Endothelial cell (in vitro differentiated cells): ENCODE measurements around the gene FAM3B. TPM values are rescaled to one million over a fixed set of nuclear protein-coding genes. Genes with fewer than 3 reads are reported as not detected.

ENCODE experiments used
- DNase-seq: peaks from one replicate; pipeline ENCODE4 v3.0.0; 2021; ENCODE audit warnings: low spot score
- H3K27ac Mint-ChIP-seq: one replicate; pipeline ENCODE4 v1.8.0; 2021; ENCODE audit warnings: mixed read lengths, inconsistent platforms; ENCODE audit not compliant: unreplicated experiment
- H3K27me3 Mint-ChIP-seq: one replicate; pipeline ENCODE4 v1.8.0; 2021; ENCODE audit warnings: mild to moderate bottlenecking, moderate library complexity, mixed read lengths, inconsistent platforms; ENCODE audit not compliant: unreplicated experiment
- H3K36me3 Mint-ChIP-seq: one replicate; pipeline ENCODE4 v1.8.0; 2021; ENCODE audit warnings: mild to moderate bottlenecking, low read depth, mixed read lengths, inconsistent platforms; ENCODE audit not compliant: unreplicated experiment
- H3K4me1 Mint-ChIP-seq: one replicate; pipeline ENCODE4 v1.8.0; 2021; ENCODE audit warnings: mild to moderate bottlenecking, mixed read lengths, inconsistent platforms; ENCODE audit not compliant: unreplicated experiment
- H3K4me3 Mint-ChIP-seq: one replicate; pipeline ENCODE4 v1.8.0; 2021; ENCODE audit warnings: mild to moderate bottlenecking, mixed read lengths, inconsistent platforms; ENCODE audit not compliant: unreplicated experiment
- H3K9me3 Mint-ChIP-seq: one replicate; pipeline ENCODE4 v1.8.0; 2021; ENCODE audit warnings: mixed read lengths, inconsistent platforms; ENCODE audit not compliant: unreplicated experiment
- total RNA-seq: library from RNA; stranded (reverse); fragmentation: NEBNext Ultra II Directional; extraction: Animal tissue kit (Norgen Biotek cat#: 25700); gene quantifications from one replicate; pipeline ENCODE4 v1.2.1, GENCODE V29; 2021; ENCODE audit not compliant: unreplicated experiment
- TF ChIP-seq, protein P1 (sequence below): fragments of 200-600 bp; sonication (generic); IDR thresholded peaks from one replicate; pipeline ENCODE4 v1.5.0; 2021; ENCODE audit warnings: antibody characterized with exemption; ENCODE audit not compliant: unreplicated experiment

FAM3B gene
- total RNA-seq, 1 donor from 2014 or later, result 0.33 TPM

DNA sequence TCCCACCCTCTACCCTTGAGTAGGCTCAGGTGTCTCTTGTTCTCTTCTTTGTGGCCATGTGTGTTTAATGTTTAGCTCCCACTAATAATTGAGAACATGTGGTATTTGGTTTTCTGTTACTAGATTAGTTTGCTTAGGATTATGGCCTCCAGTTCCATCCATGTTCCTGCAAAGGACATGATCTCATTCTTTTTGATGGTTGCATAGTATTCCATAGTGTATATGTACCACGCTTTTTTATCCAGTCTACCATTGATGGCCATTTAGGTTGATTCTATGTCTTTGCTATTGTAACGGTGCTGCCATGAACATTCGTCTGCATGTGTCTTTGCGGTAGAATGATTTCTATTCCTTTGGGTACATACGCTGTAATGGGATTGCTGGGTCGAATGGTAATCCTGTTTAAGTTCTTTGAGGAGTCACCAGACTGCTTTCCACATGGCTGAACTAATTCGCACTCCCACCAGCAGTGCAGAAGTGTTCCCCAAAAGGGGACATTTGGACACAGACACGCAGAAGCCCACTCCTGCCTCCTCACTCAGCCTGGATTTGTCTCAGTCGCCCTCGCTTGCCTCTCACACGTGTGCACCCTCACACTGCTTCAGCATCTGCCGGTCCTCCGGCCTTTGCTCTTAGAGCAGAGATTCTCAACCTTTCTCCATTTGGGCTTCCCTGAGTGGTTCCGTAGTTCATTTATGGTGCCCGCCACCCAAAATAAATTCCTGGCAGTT is 48.9 kb downstream of the FAM3B start:
- H3K27me3 Mint-ChIP-seq, result peaks cover 13% of the 10 kb centered on the region
- H3K36me3 Mint-ChIP-seq, result no peaks in the 10 kb centered on the region
- no peak for DNase-seq
- TF ChIP-seq, protein P1, sequence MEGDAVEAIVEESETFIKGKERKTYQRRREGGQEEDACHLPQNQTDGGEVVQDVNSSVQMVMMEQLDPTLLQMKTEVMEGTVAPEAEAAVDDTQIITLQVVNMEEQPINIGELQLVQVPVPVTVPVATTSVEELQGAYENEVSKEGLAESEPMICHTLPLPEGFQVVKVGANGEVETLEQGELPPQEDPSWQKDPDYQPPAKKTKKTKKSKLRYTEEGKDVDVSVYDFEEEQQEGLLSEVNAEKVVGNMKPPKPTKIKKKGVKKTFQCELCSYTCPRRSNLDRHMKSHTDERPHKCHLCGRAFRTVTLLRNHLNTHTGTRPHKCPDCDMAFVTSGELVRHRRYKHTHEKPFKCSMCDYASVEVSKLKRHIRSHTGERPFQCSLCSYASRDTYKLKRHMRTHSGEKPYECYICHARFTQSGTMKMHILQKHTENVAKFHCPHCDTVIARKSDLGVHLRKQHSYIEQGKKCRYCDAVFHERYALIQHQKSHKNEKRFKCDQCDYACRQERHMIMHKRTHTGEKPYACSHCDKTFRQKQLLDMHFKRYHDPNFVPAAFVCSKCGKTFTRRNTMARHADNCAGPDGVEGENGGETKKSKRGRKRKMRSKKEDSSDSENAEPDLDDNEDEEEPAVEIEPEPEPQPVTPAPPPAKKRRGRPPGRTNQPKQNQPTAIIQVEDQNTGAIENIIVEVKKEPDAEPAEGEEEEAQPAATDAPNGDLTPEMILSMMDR, result no peak
- H3K27ac Mint-ChIP-seq, result no peak overlapping the region
- H3K9me3 Mint-ChIP-seq, result no peaks in the 10 kb centered on the region
- H3K4me1 Mint-ChIP-seq, result peaks cover 5% of the 10 kb centered on the region
- no peak overlapping the region for H3K4me3 Mint-ChIP-seq

DNA sequence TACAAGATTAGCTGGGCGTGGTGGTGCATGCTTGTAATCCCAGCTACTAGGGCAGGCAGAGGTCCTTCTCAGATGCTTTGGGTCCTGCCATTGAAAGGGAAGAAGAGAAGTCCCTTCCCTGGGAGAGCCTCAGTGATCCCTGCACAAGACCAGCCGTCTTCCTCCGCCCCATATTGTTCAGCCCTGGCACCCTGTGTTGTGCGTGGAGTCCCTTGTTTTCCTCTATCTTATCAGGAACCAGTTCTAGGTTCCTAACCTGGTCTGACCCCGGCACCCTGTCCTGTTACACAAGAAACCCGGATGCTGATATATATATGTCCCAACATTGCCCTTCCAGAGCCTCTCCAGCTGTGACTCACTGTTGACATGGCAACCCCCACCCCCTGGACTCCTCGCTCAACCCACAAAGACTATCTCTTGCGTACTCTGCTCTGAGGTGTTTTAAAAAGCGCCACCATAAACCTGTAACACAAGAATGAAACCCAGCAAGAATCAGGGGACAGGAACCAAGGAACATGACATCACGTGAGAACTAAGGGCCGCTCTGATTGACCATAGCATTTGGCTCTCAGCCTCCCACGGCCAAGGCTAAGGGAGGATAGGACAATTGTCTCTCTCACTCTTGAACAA is 50.0 kb downstream of the FAM3B start:
- Mint-ChIP-seq H3K4me1 (peaks cover 5% of the 10 kb centered on the region), H3K4me3 (no peak overlapping the region), H3K9me3 (no peaks in the 10 kb centered on the region), H3K27me3 (peaks cover 13% of the 10 kb centered on the region), H3K27ac (no peak overlapping the region), H3K36me3 (no peaks in the 10 kb centered on the region)
- TF ChIP-seq, protein P1, result no peak
- no peak for DNase-seq

DNA sequence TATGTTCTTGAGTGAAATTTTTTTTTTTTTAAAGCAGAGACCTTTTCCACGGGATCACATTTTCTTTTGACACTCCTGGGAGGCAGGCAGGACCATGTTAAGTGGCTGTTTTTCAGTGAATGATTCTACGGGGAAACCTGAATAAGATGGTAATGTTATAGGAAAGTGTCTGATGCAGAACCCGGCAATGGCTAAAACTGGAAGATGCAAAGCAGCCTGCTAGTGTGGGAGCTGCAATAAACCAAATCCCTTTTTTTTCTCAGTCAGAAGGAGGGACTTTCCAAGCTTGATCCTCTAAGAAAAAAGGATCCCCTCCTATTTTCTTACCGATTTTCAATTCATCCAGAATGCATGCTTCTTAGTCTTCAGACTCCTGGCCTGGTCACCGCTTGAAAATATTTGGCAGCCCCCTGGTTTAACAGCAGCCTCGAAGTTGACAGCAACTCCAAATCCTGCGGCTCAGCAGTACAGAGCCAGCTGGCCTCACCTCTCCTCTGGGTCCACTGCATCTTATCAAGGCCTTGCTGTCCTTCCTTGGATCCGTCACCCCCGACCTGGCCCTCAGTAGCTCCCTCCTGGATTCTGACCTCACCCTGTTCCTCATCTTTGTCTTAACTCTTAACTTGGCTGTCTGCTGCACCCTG is 50.8 kb downstream of the FAM3B start:
- Mint-ChIP-seq H3K4me1 (peaks cover 5% of the 10 kb centered on the region), H3K36me3 (no peaks in the 10 kb centered on the region), H3K27me3 (peaks cover 8% of the 10 kb centered on the region), H3K4me3 (no peak overlapping the region), H3K9me3 (no peaks in the 10 kb centered on the region), H3K27ac (no peak overlapping the region)
- TF ChIP-seq, protein P1, result no peak
- no peak for DNase-seq

DNA sequence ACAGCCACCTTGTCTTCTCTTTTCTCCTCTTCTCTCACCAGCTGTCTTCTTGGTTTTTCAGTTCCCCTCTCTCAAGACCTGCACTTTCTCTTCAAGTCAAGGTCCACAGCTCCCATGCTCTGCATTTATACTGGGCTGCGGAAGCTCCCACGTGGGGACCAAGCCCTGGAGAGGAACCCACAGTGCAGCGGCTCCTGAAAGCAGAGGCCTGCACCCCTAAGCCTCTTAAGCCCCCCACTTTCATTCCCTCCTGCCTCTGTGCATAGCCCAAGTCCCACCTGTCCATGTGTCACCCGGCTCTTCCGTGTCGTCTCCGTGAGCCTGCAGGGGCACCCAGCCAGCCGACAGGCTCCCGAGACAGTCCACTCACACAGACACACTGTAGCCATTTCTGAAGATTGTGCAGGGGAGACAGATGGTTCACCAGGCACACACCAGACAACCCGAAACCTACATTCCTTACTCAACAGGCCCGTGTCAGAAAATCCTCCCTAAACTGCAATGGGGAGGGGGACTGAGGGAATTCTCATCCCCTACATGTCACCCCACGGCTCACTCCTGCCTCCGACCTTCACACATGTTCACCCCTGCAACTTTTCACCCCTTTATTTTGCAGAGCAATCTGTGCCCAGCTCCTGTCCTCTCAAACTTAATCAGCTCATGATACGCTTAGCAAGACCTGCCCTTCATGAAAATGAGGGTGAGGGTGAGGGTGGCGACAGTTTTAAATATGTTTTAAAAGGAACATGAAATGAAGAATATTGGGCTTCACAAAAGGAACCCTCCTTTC is 51.5 kb downstream of the FAM3B start:
- Mint-ChIP-seq H3K27me3 (peaks cover 5% of the 10 kb centered on the region), H3K36me3 (no peaks in the 10 kb centered on the region), H3K4me1 (peaks cover 5% of the 10 kb centered on the region), H3K9me3 (no peaks in the 10 kb centered on the region), H3K27ac (no peak overlapping the region), H3K4me3 (no peak overlapping the region)
- TF ChIP-seq, protein P1, result no peak
- no peak for DNase-seq
